Kidney tubule cell (primary cell): Measurements from ENCODE around the gene GPR39.

Experiments used
- DNase-seq: peaks from one replicate; pipeline ENCODE4 v3.0.0-alpha.2; 2018; ENCODE audit warnings: low spot score

The GPR39 gene

GRCh38 chr2:132671151-132671835 is 254.7 kb downstream of the GPR39 start:
- DNase-seq = peak; percentile 98

GRCh38 chr2:132676999-132677398 is 260.4 kb downstream of the GPR39 start:
- peak; percentile 17 for DNase-seq

GRCh38 chr2:132677661-132678060 is 261.1 kb downstream of the GPR39 start:
- DNase-seq = no peak

- peak; percentile 35 for DNase-seq
Observed at GRCh38 chr2:132678483-132678882, 261.9 kb downstream of the GPR39 start.

- DNase-seq = no peak
Observed at GRCh38 chr2:132680544-132680943, 263.9 kb downstream of the GPR39 start.

- peak; percentile 8 for DNase-seq
Observed at GRCh38 chr2:132681766-132682165, 265.2 kb downstream of the GPR39 start.

- no peak for DNase-seq
Observed at GRCh38 chr2:132690664-132691303, 274.2 kb downstream of the GPR39 start.

- DNase-seq = no peak
Observed at GRCh38 chr2:132691556-132691955, 275.0 kb downstream of the GPR39 start.

- no peak for DNase-seq
Observed at GRCh38 chr2:132692816-132693215, 276.2 kb downstream of the GPR39 start.
